Esophagus squamous epithelium (tissue), 4 donors: Measurements from ENCODE around the gene ITPR2.

Source experiments
- CTCF ChIP-seq, 6 experiments: fragments of 450-650 bp in 4 of 6; fragments of 200-600 bp in 2 of 6; sonication (generic) in 2 of 6; IDR thresholded peaks; one replicate each; pipeline ENCODE4 v1.5.1; 2016 to 2019; ENCODE audit warnings: antibody characterized with exemption in 6 of 6, mild to moderate bottlenecking in 4 of 6, moderate library complexity in 4 of 6
- POLR2A ChIP-seq, 4 donors: fragments of 450-650 bp; IDR thresholded peaks; one replicate each; pipeline ENCODE4 v1.6.1; 2017; ENCODE audit warnings: antibody characterized with exemption in 4 of 4, mild to moderate bottlenecking in 4 of 4, moderate library complexity in 3 of 4

- TF ChIP-seq POLR2A (IDR thresholded peaks at IDR 0.05), result no peak
- TF ChIP-seq CTCF (IDR thresholded peaks at IDR 0.05), result no peak
These were observed 135.8 kb downstream of the ITPR2 start for GRCh38 chr12:26697217-26697616.
